GM12878 (cell line): ENCODE data around the gene TOX4.

Experiments used
- CREB1 ChIP-seq: IDR thresholded peaks from 2 replicates; pipeline ENCODE4 v1.6.1; 2012; ENCODE audit warnings: low read depth, mild to moderate bottlenecking, inconsistent platforms
- EP300 ChIP-seq, 2 experiments: fragments of 150-350 bp in 1 of 2; IDR thresholded peaks; 2 replicates each; pipeline ENCODE4 v1.6.1; 2011 to 2012; ENCODE audit warnings: low read depth in 2 of 2, low read length in 2 of 2, borderline replicate concordance in 1 of 2, improper control_type of control experiment in 1 of 2, inconsistent platforms in 1 of 2; ENCODE audit not compliant: control insufficient read depth in 1 of 2
- POLR2A ChIP-seq: IDR thresholded peaks from 2 replicates; pipeline ENCODE4 v1.6.1; 2011; ENCODE audit warnings: low read depth, mild to moderate bottlenecking, low read length
- RAD21 ChIP-seq: IDR thresholded peaks from 2 replicates; pipeline ENCODE4 v1.6.1; 2011; ENCODE audit warnings: mild to moderate bottlenecking, low read depth, low read length, moderate library complexity; ENCODE audit not compliant: insufficient read depth
- SRF ChIP-seq, 2 experiments: IDR thresholded peaks; 2 replicates each; pipeline ENCODE4 v1.6.1; 2011; ENCODE audit warnings: low read depth in 2 of 2, low read length in 2 of 2, mild to moderate bottlenecking in 1 of 2, moderate library complexity in 1 of 2
- TCF3 ChIP-seq: IDR thresholded peaks from 2 replicates; pipeline ENCODE4 v1.6.1; 2012; ENCODE audit warnings: low read depth, mild to moderate bottlenecking, low read length, borderline replicate concordance; ENCODE audit not compliant: insufficient read depth
- YY1 ChIP-seq: IDR thresholded peaks from 2 replicates; pipeline ENCODE4 v1.6.1; 2011; ENCODE audit warnings: low read depth, mild to moderate bottlenecking, low read length
- TF ChIP-seq, protein P1 (sequence below), 3 experiments: IDR thresholded peaks in 2 of 3; conservative IDR thresholded peaks in 1 of 3; 2 replicates each; pipeline ENCODE4 v1.5.1; 2011; ENCODE audit warnings: low read depth in 3 of 3, low read length in 3 of 3, mild to moderate bottlenecking in 3 of 3, control low read depth in 2 of 3, moderate library complexity in 2 of 3, inconsistent platforms in 1 of 3, mixed read lengths in 1 of 3; ENCODE audit not compliant: control insufficient read depth in 2 of 3, insufficient read depth in 1 of 3; ENCODE audit errors: extremely low read depth in 1 of 3
- TF ChIP-seq, protein P2 (sequence below): IDR thresholded peaks from 2 replicates; pipeline ENCODE4 v1.6.1; 2011; ENCODE audit warnings: low read depth, low read length, improper control_type of control experiment, borderline replicate concordance
- TF ChIP-seq, protein P3 (sequence below): fragments of 450-650 bp; IDR thresholded peaks from 2 replicates; pipeline ENCODE4 v1.6.1; 2017; ENCODE audit warnings: antibody characterized with exemption, mild to moderate bottlenecking, moderate library complexity
- TF ChIP-seq, protein P4 (sequence below): IDR thresholded peaks from 2 replicates; pipeline ENCODE4 v1.6.1; 2011; ENCODE audit warnings: mild to moderate bottlenecking, low read depth, low read length, moderate library complexity; ENCODE audit not compliant: insufficient replicate concordance

DNA sequence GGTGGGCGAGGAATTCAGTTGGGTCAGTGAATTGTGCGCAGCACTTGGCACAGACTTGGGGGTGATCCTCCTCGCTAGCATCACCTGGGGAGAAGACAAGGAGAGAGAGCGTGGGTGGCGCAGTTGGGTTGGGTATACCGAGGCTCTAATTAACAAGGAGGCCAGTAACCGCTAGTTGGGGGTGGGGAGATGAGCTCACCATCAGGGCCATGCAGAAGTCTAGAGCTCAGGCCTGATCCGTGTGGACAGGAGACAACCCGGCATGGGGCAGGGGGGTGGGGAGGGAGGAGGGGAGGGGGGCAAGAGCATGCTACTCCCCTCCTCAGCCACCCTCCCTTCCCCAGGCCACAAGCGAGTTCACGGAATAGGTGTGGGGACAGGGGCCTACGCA is 48.6 kb downstream of the TOX4 start:
- TF ChIP-seq SRF (IDR thresholded peaks at IDR 0.05; ENCODE audit: low read depth in 2 of 2, low read length in 2 of 2) (no peak), CREB1 (no peak), RAD21 (no peak), EP300 (IDR thresholded peaks at IDR 0.05; ENCODE audit: borderline replicate concordance in 1 of 2, control insufficient read depth in 1 of 2, low read depth in 2 of 2, low read length in 2 of 2) (no peak), TCF3 (no peak), POLR2A (no peak), YY1 (no peak)
- TF ChIP-seq, protein P1, sequence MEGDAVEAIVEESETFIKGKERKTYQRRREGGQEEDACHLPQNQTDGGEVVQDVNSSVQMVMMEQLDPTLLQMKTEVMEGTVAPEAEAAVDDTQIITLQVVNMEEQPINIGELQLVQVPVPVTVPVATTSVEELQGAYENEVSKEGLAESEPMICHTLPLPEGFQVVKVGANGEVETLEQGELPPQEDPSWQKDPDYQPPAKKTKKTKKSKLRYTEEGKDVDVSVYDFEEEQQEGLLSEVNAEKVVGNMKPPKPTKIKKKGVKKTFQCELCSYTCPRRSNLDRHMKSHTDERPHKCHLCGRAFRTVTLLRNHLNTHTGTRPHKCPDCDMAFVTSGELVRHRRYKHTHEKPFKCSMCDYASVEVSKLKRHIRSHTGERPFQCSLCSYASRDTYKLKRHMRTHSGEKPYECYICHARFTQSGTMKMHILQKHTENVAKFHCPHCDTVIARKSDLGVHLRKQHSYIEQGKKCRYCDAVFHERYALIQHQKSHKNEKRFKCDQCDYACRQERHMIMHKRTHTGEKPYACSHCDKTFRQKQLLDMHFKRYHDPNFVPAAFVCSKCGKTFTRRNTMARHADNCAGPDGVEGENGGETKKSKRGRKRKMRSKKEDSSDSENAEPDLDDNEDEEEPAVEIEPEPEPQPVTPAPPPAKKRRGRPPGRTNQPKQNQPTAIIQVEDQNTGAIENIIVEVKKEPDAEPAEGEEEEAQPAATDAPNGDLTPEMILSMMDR (IDR thresholded peaks at IDR 0.05 in 2 of 3, conservative IDR thresholded peaks at IDR 0.05 in 1 of 3; ENCODE audit: control insufficient read depth in 2 of 3, extremely low read depth in 1 of 3, insufficient read depth in 1 of 3, low read depth in 3 of 3, low read length in 3 of 3) = no peak
- TF ChIP-seq, protein P2, sequence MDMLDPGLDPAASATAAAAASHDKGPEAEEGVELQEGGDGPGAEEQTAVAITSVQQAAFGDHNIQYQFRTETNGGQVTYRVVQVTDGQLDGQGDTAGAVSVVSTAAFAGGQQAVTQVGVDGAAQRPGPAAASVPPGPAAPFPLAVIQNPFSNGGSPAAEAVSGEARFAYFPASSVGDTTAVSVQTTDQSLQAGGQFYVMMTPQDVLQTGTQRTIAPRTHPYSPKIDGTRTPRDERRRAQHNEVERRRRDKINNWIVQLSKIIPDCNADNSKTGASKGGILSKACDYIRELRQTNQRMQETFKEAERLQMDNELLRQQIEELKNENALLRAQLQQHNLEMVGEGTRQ = no peak
- TF ChIP-seq, protein P3, sequence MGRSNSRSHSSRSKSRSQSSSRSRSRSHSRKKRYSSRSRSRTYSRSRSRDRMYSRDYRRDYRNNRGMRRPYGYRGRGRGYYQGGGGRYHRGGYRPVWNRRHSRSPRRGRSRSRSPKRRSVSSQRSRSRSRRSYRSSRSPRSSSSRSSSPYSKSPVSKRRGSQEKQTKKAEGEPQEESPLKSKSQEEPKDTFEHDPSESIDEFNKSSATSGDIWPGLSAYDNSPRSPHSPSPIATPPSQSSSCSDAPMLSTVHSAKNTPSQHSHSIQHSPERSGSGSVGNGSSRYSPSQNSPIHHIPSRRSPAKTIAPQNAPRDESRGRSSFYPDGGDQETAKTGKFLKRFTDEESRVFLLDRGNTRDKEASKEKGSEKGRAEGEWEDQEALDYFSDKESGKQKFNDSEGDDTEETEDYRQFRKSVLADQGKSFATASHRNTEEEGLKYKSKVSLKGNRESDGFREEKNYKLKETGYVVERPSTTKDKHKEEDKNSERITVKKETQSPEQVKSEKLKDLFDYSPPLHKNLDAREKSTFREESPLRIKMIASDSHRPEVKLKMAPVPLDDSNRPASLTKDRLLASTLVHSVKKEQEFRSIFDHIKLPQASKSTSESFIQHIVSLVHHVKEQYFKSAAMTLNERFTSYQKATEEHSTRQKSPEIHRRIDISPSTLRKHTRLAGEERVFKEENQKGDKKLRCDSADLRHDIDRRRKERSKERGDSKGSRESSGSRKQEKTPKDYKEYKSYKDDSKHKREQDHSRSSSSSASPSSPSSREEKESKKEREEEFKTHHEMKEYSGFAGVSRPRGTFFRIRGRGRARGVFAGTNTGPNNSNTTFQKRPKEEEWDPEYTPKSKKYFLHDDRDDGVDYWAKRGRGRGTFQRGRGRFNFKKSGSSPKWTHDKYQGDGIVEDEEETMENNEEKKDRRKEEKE = no peak
- TF ChIP-seq, protein P4, sequence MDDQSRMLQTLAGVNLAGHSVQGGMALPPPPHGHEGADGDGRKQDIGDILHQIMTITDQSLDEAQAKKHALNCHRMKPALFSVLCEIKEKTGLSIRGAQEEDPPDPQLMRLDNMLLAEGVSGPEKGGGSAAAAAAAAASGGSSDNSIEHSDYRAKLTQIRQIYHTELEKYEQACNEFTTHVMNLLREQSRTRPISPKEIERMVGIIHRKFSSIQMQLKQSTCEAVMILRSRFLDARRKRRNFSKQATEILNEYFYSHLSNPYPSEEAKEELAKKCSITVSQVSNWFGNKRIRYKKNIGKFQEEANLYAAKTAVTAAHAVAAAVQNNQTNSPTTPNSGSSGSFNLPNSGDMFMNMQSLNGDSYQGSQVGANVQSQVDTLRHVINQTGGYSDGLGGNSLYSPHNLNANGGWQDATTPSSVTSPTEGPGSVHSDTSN = no peak
